IMR-90 (cell line): ENCODE measurements around the gene IL1RAPL1.

ENCODE experiments used
- BHLHE40 ChIP-seq: fragments of 150-350 bp; IDR thresholded peaks from 2 replicates; pipeline ENCODE4 v1.6.1; 2016; ENCODE audit warnings: mild to moderate bottlenecking, low read depth, low read length
- CTCF ChIP-seq: conservative IDR thresholded peaks from 2 replicates; pipeline ENCODE4 v1.5.1; 2012; ENCODE audit warnings: mild to moderate bottlenecking, low read depth, low read length, improper control_type of control experiment
- ELK1 ChIP-seq: fragments of 150-350 bp; IDR thresholded peaks from 2 replicates; pipeline ENCODE4 v1.6.1; 2016; ENCODE audit warnings: low read depth, mild to moderate bottlenecking, low read length, moderate library complexity, borderline replicate concordance
- POLR2A ChIP-seq: IDR thresholded peaks from 2 replicates; pipeline ENCODE4 v1.6.1; 2012; ENCODE audit warnings: mild to moderate bottlenecking, low read depth, low read length
- RAD21 ChIP-seq: IDR thresholded peaks from 2 replicates; pipeline ENCODE4 v1.6.1; 2012; ENCODE audit warnings: low read length, improper control_type of control experiment
- RFX5 ChIP-seq: IDR thresholded peaks from 2 replicates; pipeline ENCODE4 v1.8.0; 2012; ENCODE audit warnings: low read depth, mild to moderate bottlenecking, low read length, moderate library complexity
- USF2 ChIP-seq: fragments of 150-350 bp; IDR thresholded peaks from 2 replicates; pipeline ENCODE4 v1.6.1; 2017; ENCODE audit warnings: mild to moderate bottlenecking, antibody characterized with exemption, low read length, low read depth

- TF ChIP-seq CTCF (no peak), ELK1 (no peak), RAD21 (no peak), POLR2A (no peak), USF2 (no peak), RFX5 (no peak), BHLHE40 (no peak)
Observed at GRCh38 chrX:29962061-29962460, 1374.8 kb downstream of the IL1RAPL1 start.
